NCI-H146 (cell line): Measurements from ENCODE around the gene CDKAL1.
"Not testable (repeated sequence)": the region's sequence is repeated elsewhere in the genome, so short reads cannot be mapped to it uniquely, and the experiment has no call there.

Experiments used
- DNase-seq: peaks from one replicate; lab custom pipeline; 2025; lab: John Stamatoyannopoulos, UW

Gene CDKAL1

GRCh38 chr6:20924094-20924493, 389.8 kb downstream of the CDKAL1 start:
- not testable (repeated sequence) for DNase-seq

DNA sequence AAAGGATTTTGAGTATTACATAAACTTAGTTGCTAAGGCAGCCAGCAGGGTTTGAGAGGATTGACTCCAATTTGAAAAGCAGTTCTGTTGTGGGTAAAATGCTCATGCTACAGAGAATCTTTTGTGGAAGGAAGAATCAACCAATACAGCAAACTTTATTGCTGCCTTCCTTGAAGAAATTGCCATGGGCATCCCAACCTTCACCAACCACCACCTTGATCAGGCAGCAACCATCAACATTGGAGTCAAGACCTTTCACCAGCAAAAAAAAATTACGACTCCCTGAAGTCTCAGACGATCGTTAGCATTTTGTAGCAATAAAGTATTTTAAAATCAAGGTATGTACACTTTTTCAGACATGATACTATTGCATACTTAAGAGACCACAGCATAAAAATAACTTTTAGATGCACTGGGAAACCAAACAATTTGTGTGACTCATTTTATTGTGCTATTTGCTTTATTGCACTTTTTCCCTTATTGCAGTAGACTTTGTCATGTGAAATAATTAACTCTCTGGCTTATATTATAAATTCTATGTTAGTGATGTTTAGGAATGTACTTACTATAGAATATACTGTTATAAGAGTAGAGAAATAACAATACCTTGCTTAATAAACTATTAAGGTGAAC, 390.8 kb downstream of the CDKAL1 start:
- no peak for DNase-seq

DNA sequence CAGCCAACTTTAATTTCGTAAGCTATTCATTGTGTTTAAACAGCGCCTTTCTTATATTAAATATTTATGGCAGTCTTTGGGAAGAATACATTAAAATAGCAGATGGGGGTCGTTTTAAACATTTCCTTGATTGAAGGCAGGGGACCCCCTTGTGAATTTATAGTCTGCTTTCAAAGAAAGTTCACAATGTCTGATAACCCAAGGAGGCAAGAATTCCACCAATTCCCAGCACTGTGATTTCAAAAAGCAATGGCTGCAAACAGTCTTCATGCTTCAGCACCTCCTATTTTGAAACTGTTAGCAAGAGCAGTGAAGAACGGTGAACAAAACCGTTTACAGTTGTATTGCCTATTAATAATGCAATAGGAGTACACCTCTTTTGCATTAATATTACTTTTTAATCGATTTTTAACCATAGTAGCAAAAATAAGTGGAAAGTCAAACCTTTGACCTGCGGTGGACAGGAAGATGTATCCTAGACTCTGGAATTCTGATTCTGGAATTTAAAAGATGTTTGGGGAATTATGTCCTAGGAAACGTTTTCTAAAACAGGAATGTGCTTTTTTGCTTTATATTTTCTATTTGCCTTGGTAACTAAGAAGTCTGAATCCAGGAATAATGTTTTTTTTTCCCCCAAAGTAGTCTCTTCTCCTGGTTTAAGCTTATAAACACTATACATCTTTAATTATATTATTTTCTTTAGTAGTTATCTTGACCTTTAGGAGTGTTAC, 393.0 kb downstream of the CDKAL1 start:
- DNase-seq = no peak

DNA sequence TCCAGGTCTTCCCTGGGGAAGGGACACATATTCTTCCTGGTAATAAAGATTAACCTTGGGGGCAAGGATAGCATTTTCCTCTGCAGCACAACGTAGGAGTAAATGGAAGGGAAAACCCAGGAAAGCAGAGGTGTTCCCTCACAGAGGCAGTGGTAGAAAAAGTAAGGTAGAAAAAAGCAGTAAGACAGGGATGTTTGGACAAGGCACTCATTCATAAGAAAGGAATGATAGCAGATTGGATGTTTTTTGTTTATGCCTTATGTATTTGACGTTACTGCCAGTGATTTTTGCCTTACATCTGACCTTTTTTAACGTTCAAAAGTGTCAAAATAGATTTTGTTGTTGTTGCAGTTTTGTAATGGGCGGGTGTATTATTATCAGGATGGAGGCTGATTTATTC, 395.0 kb downstream of the CDKAL1 start:
- DNase-seq = no peak

DNA sequence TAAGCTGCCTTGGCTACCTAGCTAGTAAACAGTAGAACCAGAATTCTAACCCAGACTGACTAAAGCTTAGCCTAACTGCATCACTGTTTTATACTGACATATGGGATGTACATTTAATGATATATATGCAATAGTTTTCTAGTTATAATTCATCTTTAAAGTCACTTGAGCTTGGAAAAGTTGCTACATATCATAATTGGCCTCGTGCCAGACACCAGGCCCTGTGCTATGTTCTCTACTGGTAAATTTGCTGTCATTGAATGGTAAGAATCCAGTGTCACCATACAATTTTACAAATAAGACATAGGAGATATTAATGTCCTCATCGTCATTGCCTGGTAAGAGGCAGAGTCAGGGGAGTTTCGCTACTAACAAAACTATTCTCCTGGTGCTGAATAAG, 396.8 kb downstream of the CDKAL1 start:
- no peak for DNase-seq

GRCh38 chr6:20931772-20932171, 397.5 kb downstream of the CDKAL1 start:
- DNase-seq = no peak

- DNase-seq = no peak
These were observed 398.0 kb downstream of the CDKAL1 start for GRCh38 chr6:20932284-20932683.

DNA sequence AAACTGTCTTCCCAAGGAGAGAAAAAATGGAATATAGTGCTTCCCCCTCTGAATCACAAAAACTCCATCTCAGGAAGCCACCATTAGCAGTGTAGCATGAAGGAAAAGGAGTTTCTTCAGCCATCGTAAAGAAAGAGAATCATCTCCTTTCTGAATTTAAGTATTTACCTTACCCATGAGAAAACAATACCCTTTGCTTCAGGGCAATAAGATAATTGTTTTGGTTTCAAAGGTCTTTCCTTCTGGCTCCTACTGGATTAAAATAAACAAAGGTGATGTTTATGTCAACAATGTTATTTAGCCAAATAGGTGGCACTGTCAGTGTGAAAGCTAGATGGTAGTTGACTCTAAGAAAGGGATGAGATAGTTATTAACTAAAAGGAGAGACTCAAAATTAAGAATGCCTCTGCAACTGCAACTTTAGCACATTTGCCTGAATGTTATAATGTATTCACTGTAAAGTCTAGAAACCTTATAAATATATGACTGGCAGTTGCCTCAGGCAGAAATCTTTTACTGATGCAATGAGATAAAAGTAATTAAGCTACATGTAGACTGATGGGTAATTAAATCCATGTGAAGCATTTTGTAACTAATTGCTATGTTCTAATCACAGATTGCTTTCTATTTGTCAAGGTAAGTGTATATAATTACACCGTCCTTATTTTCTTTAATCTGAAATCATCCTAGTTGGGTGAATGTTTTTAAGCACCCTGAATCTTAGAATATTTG, 399.0 kb downstream of the CDKAL1 start:
- DNase-seq = peak; percentile 80

- no peak for DNase-seq
These were observed 402.7 kb downstream of the CDKAL1 start for GRCh38 chr6:20936949-20937348.

DNA sequence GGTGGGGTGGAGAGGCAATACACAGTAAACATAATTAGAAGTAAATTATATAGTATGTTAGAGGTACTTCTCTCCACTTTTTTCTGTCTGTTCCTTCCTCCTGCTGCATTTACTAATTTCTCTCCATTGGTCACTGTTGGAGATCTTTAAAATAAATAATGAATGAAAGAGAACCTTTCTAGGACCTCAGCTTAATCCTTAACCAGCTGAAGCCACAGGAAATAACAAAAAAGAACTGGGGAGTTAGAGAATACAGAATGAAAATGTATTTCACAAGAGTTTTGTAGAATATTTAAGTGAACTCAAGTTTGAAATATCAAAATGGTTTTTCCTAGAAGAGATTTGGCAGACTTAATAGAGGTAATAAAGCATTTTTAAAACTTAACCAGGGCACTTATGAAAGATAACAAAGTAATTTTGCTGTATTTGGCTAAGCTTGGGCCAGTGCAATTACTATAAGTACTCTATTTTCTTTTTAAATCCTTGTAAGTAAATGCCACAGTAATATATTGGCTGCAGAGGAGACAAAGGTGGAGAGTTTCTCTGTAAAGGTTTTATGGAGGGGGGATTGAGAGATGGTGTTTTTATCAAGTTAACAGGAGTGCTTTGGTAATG, 405.0 kb downstream of the CDKAL1 start:
- peak; percentile 54 for DNase-seq

DNA sequence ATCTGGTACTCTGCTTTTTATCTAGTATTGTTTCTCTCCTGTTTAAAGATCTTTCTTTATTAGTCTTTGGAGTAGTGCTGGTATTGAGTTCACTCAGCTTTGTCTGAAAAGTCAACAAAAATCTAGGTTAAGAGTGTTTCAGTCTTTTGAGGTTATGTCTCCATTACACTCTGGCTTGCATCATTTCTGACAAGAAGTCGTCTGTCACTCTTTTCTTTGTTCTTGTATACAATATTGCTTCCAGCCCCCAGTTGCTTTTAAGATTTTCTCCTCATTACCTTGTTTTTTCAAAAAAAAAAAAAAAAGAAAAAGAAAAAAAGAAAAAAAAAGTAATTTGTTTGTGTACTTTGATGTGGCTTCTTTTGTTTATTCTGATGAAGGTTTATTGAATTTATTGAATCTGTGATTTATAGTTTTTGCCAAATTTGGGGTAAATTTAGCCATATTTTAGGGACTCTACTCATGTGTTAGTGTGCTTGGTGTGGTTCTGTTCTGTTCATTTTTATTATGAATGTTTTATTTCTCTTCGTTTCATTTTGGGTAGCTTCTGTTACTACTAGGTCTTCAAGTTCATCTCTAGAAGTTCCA, 408.9 kb downstream of the CDKAL1 start:
- no peak for DNase-seq

- DNase-seq = no peak
These were observed 409.7 kb downstream of the CDKAL1 start for GRCh38 chr6:20943922-20944321.

GRCh38 chr6:20946022-20946421, 411.8 kb downstream of the CDKAL1 start:
- no peak for DNase-seq

DNA sequence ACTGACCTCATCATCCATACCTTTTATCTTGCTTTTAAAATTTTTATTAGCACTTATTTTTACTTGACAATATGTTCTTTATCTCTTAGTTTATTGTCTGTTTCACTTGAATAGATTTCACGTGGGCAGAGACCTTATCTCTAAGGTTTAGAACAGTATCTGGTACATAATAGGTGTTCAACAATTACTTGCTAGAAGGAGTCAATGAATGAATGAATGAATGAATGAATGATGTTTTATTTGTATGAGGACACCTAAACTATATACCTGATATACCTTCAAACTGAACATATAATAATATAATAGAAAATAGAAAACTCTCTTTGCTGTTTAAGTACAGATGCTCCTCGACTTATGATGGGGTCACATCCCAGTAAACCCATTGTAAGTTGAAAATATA, 412.6 kb downstream of the CDKAL1 start:
- DNase-seq = no peak

DNA sequence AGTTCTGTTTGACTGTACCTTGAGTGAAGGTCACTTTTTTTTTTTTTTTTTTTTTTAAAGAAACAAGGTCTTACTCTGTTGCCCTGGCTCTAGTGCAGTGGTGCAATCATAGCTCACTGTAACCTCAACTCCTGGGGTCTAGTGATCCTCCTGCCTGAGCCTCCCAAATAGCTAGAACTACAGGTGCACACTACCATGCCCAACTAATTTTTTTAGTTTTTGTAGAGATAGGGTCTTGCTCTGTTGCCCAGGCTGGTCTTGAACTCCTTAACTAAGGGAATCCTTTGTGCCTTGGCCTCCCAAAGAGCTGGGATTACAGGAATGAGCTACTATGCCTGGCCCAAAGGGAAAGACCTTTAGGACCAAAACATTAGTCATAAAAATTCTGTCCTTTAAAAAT, 413.7 kb downstream of the CDKAL1 start:
- DNase-seq = no peak

- DNase-seq = peak; percentile 45
These were observed 414.3 kb downstream of the CDKAL1 start for GRCh38 chr6:20948556-20948955.

GRCh38 chr6:20949138-20949537, 414.9 kb downstream of the CDKAL1 start:
- DNase-seq = no peak

DNA sequence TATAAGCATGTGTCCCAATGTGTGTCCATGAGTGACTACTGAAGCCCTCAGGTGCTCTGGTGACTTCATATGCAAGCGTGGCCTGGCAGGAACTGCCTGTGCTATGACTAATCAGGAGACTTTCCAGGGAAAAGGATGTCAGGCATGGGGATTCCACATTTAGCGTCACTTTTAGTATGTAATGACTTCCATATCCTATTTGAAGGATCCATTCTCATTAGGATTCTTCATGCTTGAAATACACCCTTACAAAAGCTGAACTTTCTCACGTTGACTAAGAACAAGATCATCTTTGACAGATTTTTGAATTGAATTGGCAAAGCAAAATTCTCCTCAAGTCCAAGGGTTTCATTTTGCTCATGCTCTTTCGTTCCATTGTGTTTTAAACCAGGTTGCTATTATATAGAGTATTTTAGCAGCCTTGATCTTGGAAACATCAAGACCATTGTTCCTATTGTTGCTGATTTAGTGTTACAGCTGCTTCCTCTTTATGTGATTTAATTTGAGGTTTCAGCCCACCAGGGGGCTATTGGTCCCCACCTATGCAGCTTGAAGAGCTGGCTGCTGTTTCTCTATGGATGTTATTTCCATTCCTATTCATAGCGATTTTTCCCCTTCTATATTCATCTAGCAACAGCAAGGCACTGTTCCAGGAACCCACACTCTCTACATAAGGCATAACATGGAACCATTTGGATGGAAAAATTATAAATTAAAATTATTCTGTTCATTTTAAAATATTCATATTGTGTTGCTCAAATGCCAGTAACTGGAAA, 418.6 kb downstream of the CDKAL1 start:
- peak; percentile 97 for DNase-seq

DNA sequence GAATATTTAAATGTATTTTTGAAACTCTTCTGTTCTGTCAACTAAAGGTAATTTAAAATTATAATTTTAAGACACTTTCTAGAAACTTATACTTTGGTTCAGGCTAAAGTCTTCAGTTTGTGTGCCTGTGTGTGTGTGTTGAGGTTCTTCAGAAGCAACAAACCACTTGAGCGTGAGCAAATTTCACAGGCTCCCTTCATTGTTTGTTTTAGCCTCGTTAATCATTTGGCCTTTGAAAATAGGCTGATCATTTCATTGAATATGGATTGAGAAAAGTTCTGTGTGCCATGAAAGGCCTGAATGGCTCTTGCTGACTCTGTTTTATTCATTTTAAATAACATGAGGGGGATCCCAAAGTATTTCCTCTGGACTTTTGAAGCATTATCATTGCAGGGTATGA, 420.1 kb downstream of the CDKAL1 start:
- DNase-seq = peak; percentile 79

DNA sequence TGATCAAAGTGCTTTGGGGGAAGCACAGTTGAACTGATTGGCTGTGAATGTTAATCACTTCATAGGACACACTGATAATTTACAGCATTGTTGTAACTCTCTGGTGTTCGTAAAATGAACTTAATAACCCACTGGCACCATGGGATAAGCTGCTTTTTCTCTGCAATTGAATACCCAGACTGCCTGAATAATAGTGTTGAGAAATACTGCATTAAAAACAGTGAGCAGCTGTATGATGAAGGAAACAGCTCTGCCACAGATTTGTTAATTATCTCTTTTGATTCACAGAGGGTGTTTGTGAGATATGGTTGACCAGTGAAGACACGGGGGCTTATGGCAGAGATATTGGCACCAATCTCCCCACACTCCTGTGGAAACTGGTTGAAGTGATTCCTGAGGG, 420.9 kb downstream of the CDKAL1 start:
- peak; percentile 35 for DNase-seq

- DNase-seq = no peak
These were observed 421.5 kb downstream of the CDKAL1 start for GRCh38 chr6:20955751-20956150.

GRCh38 chr6:20960067-20960466, 425.8 kb downstream of the CDKAL1 start:
- DNase-seq = no peak
